GM21515 (cell line): Measurements from ENCODE around the gene SOX5.
A peak's percentile ranks its signal among the peaks of the same experiment; 100 is the strongest.
"Not testable (repeated sequence)": the region's sequence is repeated elsewhere in the genome, so short reads cannot be mapped to it uniquely, and the experiment has no call there.

Experiments
- ATAC-seq: cut with Tn5 transposase; IDR thresholded peaks from one replicate; pipeline ENCODE4 v1.9.1; 2021; ENCODE audit not compliant: unreplicated experiment

The SOX5 gene

DNA sequence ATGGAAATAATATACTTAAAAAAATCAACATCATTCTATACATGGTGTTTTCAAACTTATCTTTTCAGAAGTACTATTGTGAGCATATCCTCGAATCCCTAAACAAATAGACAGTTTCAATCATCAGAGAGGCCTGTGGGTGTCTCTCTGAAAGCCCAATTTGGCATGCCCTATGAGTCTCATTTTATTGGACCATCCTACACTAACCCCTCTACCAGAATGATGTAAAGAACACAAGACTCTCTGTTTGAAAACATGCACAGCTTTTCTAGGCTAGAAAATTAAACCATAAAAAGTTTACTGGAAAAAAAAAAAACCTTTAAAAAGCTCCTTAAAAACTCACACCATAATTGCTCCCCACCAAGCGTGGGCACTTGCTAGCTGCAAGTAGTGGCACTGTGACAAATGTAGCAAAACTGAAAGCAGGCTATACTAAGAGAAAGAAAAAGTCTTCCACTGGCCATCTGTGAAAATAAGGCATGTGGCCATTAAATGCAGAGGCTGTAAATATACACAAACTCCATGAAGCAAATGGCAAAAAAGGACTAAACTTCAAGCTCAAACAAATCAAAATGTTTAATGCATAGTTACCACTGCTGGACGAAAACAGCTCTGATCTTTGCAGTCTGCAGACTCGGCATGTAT is 394.2 kb downstream of the SOX5 start:
- no peak for ATAC-seq

DNA sequence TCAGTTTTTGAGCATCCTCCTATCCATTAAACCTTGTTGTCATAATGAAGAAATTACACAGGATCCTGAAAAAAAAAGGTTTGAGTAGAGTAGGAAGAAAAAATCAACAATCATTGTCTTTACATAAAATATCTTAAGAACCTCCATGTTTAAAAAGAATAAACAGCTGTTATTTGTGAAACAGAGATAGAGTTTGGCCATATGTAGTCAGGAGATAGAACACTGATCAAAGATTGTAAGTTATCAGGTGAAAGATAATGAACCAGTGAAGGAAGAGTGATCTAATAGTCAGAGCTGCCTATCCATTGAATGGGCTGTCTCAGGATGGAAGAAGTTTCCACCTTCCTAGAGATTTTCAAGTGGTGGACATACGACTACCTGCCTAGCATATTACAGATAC is 397.1 kb downstream of the SOX5 start:
- no peak for ATAC-seq

DNA sequence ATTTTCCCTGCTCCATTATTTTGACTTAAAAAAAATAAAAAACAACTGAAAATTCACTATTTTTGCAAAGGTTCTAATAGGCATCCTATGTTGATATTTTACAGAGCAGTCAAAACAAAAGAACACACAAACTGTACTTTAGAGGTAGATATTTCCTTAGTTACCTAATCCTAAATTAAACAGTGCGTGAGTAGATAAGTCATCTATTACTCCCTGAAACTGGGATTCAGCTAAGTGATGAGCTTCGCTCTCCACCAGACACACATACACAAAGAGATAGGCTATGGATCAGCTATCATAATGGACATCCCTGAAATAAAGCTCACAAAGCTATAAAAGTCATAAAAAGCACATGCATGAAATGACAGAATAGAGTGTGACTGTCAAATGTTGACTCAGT is 398.7 kb downstream of the SOX5 start:
- no peak for ATAC-seq

DNA sequence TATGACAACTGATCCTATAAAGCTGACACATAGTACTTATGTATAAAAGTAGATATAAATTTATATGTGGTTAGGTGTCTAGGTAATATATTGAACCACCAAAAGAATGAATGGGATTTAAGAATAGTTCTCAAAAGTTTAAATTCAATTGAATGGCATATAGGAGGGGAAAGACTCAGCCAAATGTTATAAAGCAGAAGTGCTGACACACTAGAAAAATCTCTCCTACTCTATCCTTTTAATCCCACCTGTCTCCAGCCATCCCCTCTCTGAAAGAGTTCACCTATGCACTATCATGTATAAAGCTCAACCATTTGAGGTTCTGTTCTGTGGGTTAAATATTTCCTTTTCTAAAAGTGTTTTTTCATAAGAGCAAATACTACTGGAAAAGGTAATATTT is 400.7 kb downstream of the SOX5 start:
- no peak for ATAC-seq

DNA sequence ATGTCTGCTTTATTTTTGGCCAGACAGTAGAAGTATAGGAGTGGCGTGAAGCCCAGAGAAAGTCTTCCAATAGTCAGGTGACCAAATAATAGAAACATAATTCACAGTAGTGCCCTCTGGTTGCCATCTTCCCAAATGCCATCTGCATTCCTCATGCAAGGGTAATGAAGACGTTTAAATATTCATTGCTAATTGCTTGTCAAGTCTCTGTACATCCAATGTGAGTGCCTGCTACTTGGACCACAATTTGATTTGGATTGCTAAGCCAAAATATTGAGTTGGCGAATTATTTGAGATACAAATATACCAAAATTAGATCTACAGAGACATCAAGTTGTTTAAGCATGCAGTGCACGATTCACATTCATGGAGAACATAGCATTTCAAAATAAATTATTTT is 402.7 kb downstream of the SOX5 start:
- ATAC-seq = no peak

DNA sequence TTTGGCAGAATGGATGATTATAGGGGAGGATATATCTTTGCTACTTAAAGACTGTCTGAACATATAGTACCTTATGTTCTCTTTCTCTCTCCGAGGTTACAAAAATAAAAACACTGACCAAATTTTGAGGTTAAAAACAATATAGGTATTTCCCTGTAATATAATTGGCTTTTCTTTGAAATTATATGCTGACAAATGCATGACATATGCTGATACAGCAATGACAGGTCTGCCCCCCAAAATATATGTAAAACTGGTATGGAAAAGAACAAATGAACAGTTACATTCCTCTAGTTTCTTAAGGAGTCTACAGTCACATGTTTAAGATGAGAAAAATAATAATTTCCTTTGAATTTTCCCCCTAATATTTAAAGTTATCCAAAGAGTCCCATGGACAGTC is 405.7 kb downstream of the SOX5 start:
- ATAC-seq = no peak

DNA sequence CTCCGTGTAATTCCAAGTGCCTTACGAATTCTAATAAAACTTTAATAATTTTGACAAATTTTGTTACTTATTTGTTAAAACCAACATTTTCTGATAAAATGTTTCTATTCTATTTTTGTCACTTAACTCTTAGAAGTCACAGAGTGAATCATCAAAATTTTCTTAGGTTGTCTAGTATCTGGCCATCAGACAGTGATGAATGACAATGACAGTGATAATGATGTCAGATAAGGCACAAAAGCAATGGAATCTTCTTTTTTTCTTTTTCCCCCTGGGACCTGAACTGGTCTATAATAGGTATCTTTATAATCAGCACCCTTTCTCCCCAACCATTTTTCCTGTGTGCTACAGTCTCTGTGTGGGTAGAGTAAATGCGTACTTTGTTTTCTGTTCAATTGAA is 407.3 kb downstream of the SOX5 start:
- ATAC-seq = no peak

DNA sequence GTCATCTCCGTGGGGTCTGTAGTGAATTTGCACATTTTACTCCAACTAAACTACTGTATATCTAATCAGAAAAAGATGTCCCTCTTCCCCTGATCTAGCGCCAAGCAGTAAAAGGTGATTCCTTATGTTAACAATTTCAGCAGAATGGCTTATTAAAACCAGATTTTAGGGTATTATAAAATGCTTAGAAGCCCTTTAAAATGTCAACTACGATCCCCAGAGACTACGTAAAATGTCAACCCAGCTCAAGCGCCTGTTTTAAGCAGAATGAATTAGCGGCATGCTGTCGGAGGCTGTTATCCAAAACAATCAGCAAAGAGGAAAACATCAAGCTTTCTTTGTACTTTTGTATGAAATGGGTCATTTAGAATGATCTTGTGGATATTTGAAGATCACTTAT is 408.9 kb downstream of the SOX5 start:
- ATAC-seq = no peak

DNA sequence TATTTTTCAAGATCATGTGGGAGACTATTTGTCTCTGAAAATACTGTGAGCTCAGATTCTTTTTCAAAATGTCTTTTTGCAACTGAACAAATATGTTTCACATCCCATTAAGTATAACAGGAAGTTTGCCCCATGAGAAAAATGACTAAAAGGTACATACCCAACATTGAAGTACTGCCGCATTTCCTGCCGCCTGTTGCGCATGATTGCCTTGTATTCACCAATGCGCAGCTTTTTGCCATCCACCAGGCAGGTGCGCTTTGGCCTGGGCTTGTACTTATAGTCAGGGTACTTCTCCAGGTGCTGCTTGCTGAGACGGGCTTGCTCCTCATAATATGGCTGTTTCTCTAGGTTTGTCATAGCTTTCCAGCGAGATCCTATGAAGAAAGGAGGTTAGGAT is 413.2 kb downstream of the SOX5 start:
- ATAC-seq = peak; percentile 82

DNA sequence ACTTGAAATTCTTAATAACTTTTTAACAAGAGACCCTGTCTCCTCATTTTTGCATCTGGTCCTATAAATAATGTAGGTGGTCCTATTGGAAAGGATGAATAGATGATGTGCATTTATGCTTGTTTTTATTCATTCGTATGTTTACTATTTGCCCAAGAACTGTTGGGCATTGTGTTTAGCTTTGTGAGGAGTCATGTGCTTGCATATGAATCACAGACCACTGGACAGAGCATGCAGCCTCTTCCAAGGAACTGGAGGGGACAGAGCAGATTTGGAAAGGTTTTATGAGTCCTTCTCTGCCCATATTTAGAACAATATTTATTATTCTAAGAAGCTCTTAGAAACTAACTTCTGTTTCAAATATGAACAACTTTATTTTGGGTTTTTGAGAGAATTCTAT is 414.0 kb downstream of the SOX5 start:
- ATAC-seq = no peak

DNA sequence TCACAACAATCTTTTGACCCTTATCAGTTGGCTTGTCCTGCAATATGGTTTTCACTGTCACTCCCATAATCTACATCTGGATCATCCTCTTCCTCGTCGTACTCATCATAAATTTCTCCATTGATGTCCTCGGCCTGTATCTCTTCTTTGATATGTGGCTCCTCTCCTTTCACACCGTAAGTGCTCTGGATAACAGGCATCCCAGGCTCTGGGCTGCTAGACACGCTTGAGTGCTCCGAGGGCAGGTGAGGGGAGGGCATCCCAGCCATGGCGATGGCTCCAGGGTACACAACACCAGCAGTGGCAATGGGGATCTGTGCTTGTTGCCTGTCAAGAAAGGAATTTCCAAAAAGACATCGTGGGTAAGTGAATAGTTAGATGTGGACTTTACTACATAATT is 415.3 kb downstream of the SOX5 start:
- ATAC-seq = no peak

DNA sequence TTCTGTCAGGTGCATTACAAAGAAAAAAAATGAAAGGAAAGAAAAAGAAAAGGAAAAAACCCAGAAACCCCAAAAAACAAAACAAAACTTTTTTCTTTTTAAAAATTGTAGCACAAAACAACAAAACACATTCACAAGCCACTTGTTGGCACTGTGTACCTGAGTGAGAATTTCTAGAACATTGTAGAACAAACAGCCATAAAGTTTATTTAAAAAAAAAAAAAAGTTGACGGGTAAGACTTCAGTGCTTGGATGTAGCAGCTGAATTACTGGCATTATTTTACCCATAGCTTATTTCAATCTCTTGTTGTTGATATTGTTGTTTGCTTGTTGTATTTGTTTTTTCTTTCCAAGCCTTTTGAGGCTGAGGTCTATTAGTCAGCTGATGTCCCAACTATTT is 415.8 kb downstream of the SOX5 start:
- ATAC-seq = no peak

DNA sequence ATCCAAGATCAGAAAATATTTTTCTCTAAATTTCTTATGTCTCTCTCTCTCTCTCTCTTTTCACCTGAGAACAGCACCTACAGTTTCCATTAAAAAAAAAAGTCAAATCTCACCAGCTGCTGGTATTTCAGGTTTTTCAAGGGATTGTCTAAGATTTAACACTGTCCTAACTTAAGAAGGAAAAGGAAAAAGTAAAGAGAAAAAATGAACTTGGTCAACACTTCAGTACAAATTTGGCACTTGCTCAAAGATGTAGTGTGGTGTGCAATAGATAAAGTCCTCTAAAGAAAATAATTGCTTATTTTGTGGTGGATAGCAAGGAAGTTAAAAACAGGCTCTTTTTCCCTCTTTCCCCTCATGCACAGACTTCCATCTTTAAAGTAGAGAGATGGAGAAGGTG is 416.2 kb downstream of the SOX5 start:
- no peak for ATAC-seq

DNA sequence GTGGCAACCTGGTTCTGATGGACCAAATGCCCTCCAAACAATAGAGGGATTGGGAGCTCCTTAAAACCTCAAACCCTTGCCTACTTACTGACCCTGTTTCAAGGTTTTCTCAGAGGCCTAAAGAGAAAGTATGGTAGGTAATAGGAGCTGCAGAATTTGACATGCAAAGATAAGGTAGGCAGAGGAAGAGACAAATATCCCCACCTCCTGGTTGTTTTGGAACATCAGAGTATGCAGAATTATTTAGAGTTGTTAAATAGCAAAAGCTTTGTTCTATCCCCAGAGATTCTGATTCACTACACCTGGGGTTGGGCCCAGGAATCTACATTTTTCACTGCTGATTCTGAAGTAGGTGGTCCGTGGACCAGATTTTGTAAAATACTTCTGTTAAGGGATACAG is 421.2 kb downstream of the SOX5 start:
- ATAC-seq = no peak

DNA sequence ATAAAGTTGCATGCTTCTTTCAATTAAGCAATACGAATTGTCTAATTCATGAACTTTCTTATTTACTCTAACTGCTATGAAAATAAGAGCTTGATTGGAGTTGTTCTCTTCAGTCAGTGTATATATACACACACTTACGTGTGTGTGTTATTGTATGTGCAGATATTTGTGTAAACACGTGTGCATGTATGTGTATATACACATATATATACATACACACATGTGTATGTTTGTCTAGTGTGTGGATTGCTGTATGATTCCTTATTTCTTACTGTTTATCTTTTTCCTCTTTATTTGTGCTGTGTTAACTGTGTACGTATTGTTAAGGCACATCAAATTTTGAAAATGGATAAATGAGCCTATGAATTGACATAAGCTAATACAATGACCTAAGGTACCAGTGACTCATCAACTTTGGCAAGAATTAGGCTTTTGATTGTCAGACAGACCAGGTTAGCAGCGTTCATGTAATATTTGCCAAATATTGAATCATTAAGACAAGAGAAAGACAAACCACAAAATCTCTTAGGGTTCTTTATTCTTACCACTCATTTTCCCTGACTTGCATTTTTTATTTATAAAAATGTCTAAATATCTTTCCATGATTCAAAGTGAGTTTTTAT is 423.9 kb downstream of the SOX5 start:
- ATAC-seq = no peak

DNA sequence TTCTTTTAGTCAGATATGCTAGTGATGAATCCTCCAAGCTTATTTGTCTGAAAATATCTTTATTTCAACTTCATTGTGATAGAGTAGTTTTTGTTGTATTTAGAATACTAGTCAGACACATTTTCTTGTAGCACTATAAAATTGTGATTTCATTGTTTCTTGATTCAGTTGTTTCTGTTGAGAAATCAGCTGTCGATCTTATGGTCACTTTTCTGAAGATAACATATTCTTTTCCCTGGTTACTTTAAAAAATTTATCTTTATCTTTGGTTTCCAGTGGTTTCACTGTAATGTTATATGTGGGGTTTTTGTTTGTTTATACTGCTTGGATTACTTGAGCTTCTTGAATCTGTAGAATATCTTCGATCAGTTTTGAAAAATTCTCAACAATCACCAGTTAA is 426.1 kb downstream of the SOX5 start:
- no peak for ATAC-seq

DNA sequence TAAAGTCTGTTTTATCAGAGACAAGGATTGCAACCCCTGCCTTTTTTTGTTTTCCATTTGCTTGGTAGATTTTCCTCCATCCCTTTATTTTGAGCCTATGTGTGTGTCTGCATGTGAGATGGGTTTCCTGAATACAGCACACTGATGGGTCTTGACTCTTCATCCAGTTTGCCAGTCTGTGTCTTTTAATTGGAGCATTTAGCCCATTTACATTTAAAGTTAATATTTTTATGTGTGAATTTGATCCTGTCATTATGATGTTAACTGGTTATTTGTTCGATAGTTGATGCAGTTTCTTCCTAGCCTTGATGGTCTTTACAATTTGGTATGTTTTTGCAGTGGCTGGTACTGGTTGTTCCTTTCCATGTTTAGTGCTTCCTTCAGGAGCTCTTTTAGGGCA is 430.0 kb downstream of the SOX5 start:
- not testable (repeated sequence) for ATAC-seq

DNA sequence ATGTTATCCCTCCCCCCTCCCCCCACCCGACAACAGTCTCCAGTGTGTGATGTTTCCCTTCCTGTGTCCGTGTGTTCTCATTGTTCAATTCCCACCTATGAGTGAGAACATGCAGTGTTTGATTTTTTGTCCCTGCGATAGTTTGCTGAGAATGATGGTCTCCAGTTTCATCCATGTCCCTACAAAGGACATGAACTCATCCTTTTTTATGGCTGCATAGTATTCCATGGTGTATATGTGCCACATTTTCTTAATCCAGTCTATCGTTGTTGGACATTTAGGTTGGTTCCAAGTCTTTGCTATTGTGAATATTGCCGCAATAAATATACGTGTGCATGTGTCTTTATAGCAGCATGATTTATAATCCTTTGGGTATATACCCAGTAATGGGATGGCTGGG is 433.7 kb downstream of the SOX5 start:
- ATAC-seq = not testable (repeated sequence)

DNA sequence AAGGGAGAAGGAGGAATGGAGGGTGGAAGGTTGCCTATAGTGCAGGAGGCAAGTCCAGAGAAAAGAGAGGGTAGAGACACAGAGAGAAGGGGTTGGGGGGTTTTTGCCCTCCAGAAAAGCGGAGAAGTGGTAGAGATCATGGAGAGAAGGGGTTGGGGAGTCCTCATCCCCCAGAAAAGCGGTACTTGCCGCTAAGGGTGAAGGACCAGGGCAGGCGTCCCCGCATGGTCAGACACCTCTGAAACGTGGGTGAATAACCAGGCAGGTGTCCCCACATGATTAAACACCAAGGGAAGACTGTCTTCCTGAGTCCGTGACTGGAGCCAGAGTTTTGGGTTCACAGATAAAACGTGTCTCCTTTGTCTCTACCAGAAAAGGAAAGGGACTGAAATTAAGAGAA is 439.0 kb downstream of the SOX5 start:
- ATAC-seq = no peak

DNA sequence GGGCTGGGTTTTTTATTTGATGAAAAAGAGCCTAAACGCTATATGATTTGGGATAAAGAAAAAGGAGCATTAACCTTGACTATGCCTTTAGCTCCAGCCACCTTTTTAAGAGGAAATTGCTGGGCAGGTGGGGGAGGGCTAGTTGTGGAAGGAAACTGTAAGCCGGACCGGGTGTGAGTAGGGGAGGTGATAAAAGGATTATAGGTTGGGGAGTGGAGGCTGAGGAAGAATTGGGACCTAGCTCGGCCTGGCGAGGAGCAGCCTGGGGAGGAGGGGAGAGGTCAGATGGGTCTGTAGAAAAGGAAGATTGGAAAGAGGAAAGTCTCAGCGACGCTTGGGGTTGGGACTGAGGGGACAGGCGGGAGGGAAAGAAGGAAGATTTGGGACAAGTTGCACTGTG is 439.6 kb downstream of the SOX5 start:
- ATAC-seq = not testable (repeated sequence)

DNA sequence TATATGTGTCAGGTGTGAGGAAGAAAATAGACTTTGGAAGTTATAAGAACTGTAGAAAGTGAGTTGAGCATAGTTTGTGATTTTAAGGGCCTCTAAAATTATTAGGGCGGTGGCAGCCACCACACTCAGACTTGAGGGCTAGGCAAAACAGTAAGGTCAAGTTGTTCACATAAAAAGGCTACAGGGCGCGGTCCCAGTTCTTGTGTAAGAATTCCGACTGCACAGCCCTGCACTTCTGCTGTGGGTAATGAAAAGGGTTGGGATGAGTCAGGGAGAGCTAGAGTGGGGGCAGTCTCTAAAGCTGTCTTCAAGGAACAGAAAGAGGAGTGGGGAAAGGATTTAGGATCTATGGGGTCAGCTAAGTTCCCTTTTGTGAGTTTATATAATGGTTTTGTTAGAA is 441.7 kb downstream of the SOX5 start:
- not testable (repeated sequence) for ATAC-seq

DNA sequence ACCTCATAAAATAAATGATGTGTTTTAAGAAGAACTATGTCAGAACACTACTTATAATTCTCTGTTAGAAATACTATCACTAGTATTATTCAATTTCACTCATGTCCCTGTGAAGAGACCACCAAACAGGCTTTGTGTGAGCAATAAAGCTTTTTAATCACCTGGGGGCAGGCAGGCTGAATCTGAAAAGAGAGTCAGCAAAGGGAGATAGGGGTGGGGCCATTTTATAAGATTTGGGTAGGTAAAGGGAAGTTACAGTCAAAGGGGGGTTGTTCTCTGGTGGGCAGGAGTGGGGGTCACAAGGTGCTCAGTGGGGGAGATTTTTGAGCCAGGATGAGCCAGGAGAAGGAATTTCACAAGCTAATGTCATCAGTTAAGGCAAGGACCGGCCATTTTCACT is 443.7 kb downstream of the SOX5 start:
- ATAC-seq = not testable (repeated sequence)
